Endothelial cell (in vitro differentiated cells): ENCODE results near the gene MC2R. TPM values are rescaled to one million over a fixed set of nuclear protein-coding genes. Genes with fewer than 3 reads are reported as not detected.

ENCODE experiments used
- DNase-seq: peaks from one replicate; pipeline ENCODE4 v3.0.0; 2021; ENCODE audit warnings: low spot score
- H3K27ac Mint-ChIP-seq: one replicate; pipeline ENCODE4 v1.8.0; 2021; ENCODE audit warnings: mixed read lengths, inconsistent platforms; ENCODE audit not compliant: unreplicated experiment
- H3K27me3 Mint-ChIP-seq: one replicate; pipeline ENCODE4 v1.8.0; 2021; ENCODE audit warnings: mild to moderate bottlenecking, moderate library complexity, mixed read lengths, inconsistent platforms; ENCODE audit not compliant: unreplicated experiment
- H3K36me3 Mint-ChIP-seq: one replicate; pipeline ENCODE4 v1.8.0; 2021; ENCODE audit warnings: mild to moderate bottlenecking, low read depth, mixed read lengths, inconsistent platforms; ENCODE audit not compliant: unreplicated experiment
- H3K4me1 Mint-ChIP-seq: one replicate; pipeline ENCODE4 v1.8.0; 2021; ENCODE audit warnings: mild to moderate bottlenecking, mixed read lengths, inconsistent platforms; ENCODE audit not compliant: unreplicated experiment
- H3K4me3 Mint-ChIP-seq: one replicate; pipeline ENCODE4 v1.8.0; 2021; ENCODE audit warnings: mild to moderate bottlenecking, mixed read lengths, inconsistent platforms; ENCODE audit not compliant: unreplicated experiment
- H3K9me3 Mint-ChIP-seq: one replicate; pipeline ENCODE4 v1.8.0; 2021; ENCODE audit warnings: mixed read lengths, inconsistent platforms; ENCODE audit not compliant: unreplicated experiment
- CTCF ChIP-seq: fragments of 200-600 bp; sonication (generic); IDR thresholded peaks from one replicate; pipeline ENCODE4 v1.5.0; 2021; ENCODE audit warnings: antibody characterized with exemption; ENCODE audit not compliant: unreplicated experiment
- total RNA-seq: library from RNA; stranded (reverse); fragmentation: NEBNext Ultra II Directional; extraction: Animal tissue kit (Norgen Biotek cat#: 25700); gene quantifications from one replicate; pipeline ENCODE4 v1.2.1, GENCODE V29; 2021; ENCODE audit not compliant: unreplicated experiment

MC2R gene
- total RNA-seq, 1 donor from 2014 or later, result not detected

GRCh38 chr18:13913205-13913604, 2.1 kb downstream of the MC2R start:
- H3K27me3 Mint-ChIP-seq, result no peaks in the 10 kb centered on the region
- H3K4me1 Mint-ChIP-seq, result no peaks in the 10 kb centered on the region
- H3K27ac Mint-ChIP-seq, result no peak overlapping the region
- no peak for DNase-seq
- H3K9me3 Mint-ChIP-seq, result no peaks in the 10 kb centered on the region
- H3K36me3 Mint-ChIP-seq, result no peaks in the 10 kb centered on the region
- H3K4me3 Mint-ChIP-seq, result no peak overlapping the region
- TF ChIP-seq CTCF, result no peak

- no peaks in the 10 kb centered on the region for H3K27me3 Mint-ChIP-seq
- no peak for DNase-seq
These were observed 2.7 kb downstream of the MC2R start for GRCh38 chr18:13912601-13913000.

GRCh38 chr18:13910986-13911385, 4.3 kb downstream of the MC2R start:
- Mint-ChIP-seq H3K9me3 (no peaks in the 10 kb centered on the region), H3K36me3 (no peaks in the 10 kb centered on the region), H3K4me1 (no peaks in the 10 kb centered on the region), H3K4me3 (no peak overlapping the region), H3K27me3 (no peaks in the 10 kb centered on the region), H3K27ac (no peak overlapping the region)
- DNase-seq, result no peak
- no peak for TF ChIP-seq CTCF

More at GRCh38 chr18:13912601-13913000, 2.7 kb downstream of the MC2R start:
- H3K27ac Mint-ChIP-seq, result no peak overlapping the region
- no peak overlapping the region for H3K4me3 Mint-ChIP-seq
- no peak for TF ChIP-seq CTCF
- no peaks in the 10 kb centered on the region for H3K9me3 Mint-ChIP-seq
- no peaks in the 10 kb centered on the region for H3K36me3 Mint-ChIP-seq
- H3K4me1 Mint-ChIP-seq, result no peaks in the 10 kb centered on the region

DNA sequence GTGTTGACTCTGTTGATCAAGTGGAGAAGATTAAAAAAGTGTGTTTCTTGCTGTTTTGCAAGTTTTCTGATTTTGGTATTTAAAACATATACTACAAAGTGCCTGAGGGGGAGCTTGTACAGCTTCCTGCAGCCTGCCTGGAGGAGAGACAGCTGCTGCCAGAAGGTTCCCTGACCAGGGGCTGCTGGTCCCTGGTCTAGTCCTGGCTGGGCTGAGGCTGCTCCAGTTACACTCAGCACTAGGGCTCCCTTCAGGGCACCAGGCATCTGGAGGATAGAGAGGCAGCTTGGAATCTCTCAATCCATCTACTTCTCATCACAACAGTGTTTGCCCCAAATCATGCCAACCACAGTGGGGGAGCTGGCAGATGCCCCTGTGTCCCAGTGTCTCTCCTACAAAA, 4.8 kb downstream of the MC2R start:
- TF ChIP-seq CTCF, result no peak
- Mint-ChIP-seq H3K4me1 (no peaks in the 10 kb centered on the region), H3K27ac (no peak overlapping the region), H3K27me3 (no peaks in the 10 kb centered on the region), H3K36me3 (no peaks in the 10 kb centered on the region), H3K9me3 (no peaks in the 10 kb centered on the region), H3K4me3 (no peak overlapping the region)
- DNase-seq, result no peak

GRCh38 chr18:13909141-13909940, 6.0 kb downstream of the MC2R start:
- Mint-ChIP-seq H3K36me3 (no peaks in the 10 kb centered on the region), H3K27ac (no peak overlapping the region), H3K9me3 (no peaks in the 10 kb centered on the region), H3K27me3 (no peaks in the 10 kb centered on the region), H3K4me3 (no peak overlapping the region), H3K4me1 (no peaks in the 10 kb centered on the region)
- TF ChIP-seq CTCF, result no peak
- no peak for DNase-seq
